ENCODE measurements around the gene ACBD5.
"Not testable (repeated sequence)": the region's sequence is repeated elsewhere in the genome, so short reads cannot be mapped to it uniquely, and the experiment has no call there.

Gene ACBD5

DNA sequence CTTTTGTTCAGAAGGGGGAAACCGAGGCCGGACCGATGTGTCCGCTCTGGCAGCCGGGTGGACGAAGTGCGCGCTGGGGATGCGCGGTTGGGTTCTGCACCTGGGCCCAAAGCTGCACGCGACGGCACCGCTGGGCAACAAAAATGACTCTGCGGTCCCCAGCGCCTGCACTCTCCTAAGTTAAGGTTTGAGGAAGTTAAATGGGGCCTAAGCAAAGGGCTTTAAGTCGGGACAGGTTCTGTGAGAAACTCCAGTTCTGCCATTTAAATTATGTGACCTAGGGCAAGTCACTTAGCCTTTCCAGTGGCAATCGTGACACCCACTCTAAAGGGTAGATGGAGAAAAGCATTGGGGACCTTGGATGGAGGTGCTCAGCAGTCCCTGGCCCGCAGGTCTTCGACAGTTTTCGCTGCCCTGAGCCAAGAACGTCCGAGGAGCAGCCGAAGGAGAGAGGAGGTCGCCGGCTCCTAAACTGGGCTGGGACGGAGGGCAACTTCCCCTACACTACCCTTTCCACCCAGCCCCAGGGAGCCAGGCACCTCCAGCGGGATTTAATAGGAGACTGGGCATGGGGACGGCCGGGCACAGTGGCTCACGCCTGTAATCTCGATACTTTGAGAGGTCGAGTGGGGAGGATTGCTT lies 534 bp upstream of the ACBD5 start:
- no peak for DNase-seq (ENCODE audit: low read depth)

DNA sequence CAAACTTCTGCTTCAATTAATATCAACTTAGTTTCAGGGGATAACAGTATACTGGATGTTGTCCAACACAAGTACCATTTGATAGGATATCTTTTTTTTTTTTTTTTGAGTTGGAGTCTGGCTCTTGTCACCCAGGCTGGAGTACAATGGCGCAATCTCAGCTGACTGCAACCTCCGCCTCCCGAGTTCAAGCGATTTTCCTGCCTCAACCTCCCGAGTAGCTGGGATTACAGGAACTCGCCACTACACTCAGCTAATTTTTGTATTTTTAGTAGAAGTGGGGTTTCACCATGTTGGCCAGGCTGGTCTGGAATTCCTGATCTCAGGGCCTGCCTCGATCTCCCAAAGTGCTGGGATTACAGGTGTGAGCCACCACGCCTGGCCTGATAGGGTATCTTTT lies 3.1 kb downstream of the ACBD5 start:
- not testable (repeated sequence) for DNase-seq (ENCODE audit: low read depth)

DNA sequence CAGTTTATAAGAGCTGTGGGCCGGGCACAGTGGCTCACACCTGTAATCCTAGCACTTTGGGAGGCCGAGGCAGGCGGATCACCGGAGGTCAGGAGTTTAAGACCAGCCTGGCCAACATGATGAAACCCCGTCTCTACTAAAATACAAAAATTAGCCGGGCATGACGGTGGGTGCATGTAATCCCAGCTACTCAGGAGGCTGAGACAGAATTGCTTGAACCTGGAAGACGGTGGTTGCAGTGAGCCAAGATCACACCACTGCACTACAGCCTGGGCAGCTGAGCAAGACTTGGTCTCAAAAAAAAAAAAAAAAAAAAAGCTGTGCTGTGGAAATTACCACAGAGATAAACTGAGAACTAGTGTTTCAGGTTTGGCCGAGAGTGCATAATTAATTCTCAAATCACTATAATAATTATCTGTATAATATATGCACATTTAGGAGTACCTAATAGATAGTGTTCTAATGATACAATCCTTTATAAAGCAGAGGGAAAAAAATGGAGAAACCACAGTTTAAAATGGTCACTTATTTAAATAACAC lies 3.9 kb downstream of the ACBD5 start:
- not testable (repeated sequence) for DNase-seq (ENCODE audit: low read depth)

DNA sequence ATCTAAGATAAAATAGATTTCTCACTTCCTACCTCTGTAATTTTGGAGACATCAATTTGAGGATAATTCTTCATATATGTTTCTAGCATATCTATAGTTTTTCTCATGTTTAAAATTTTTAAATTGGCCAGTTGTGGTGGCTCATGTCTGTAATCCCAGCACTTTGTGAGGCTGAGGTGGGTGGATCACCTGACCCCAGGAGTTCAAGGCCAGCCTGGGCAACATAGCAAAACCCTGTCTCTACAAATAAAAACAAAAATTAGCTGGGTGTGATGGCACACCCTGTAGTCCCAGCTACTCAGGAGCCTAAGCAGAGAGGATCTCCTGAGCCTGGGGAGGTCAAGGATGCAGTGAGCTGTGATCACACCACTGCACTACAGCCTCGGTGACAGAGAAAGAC lies 4.9 kb downstream of the ACBD5 start:
- DNase-seq (ENCODE audit: low read depth), result no peak

DNA sequence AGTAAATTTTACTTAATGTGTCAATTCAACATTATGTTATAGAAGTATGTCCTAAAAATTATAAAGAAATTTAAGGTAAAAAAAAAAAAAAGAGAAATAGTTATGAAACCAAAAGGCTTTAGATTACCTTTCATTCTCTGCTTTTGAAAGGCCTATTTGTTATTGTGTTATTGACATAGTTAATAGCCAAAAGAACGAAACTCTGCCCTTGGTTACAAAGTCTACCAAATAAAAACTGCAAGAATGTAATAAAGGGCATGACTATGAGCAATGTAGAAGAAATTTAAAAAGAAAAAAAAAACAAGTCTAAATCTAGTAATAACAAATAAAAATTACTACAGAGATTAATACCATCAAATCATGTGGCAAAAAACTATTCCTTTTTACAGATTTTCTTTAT lies 10.6 kb downstream of the ACBD5 start:
- no peak for DNase-seq (ENCODE audit: low read depth)

DNA sequence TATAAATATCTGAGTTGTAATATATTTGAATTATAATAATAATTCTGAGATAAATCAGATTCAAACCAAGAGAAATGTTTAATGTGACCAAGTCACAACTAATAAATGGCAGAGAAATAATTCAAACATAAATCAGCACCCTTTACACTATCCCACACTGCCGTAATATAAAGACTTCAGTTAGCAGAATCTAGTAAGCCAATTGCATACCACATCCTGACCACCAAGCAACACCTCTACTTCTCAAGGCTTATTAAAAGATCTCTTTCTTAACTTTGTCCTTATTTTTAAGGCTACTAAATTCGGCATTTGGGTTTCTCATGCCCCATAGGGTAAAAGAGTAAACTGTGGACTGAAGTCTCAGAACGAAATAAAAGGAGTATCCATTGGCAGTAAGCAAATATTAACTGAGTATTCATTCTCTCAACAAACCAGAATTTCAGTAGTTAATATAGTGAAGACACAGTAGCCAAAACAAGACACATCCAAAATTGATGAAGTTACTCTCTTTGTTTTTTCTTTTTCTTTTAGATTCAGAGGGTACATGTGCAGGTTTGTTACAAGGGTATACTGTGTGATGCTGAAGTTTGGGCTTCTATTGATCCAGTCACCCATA lies 14.8 kb downstream of the ACBD5 start:
- no peak for DNase-seq (ENCODE audit: low read depth)

DNA sequence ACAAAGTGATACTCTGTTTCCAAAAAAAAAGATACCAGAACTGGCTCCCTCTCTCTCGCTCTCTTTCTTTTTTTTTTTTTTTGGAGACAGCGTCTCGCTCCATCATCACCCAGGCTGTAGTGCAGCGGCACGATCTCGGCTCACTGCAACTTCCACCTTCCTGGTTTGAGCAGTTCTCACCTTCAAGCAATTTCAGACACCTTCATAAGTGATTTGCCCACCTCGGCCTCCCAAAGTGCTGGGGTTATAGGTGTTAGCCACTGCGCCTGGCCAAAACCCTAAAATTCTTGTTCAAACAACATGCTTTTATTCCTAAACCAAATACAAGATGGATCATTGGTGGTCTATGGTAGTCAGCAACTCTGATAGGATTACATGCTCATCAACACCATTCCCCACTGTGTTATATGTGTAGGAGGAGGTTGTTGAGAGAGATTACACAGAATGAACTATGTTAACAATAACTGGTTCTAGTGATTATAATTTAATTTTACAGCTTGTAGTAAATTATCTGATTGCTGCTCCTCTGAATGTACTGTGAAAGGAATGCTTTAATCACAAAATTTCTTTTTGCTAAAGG lies 15.5 kb downstream of the ACBD5 start:
- no peak for DNase-seq (ENCODE audit: low read depth)

DNA sequence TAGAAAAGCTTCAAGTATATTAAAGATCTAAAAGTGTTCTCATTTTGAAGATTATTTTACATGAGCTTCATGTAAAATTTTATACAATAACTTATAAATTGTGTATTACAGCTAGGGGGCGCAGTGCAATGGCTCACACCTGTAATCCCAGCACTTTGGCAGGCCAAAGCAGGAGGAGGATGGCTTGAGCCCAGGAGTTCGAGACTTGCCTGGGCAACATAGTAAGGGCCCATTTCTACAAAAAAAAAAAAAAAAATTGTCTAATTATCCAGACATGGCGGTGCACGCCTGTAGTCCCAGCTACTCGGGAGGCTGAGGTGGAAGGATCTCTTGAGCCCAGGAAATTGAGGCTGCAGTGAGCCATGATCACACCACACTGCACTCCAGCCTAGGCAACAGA lies 16.6 kb downstream of the ACBD5 start:
- DNase-seq (ENCODE audit: low read depth), result no peak

DNA sequence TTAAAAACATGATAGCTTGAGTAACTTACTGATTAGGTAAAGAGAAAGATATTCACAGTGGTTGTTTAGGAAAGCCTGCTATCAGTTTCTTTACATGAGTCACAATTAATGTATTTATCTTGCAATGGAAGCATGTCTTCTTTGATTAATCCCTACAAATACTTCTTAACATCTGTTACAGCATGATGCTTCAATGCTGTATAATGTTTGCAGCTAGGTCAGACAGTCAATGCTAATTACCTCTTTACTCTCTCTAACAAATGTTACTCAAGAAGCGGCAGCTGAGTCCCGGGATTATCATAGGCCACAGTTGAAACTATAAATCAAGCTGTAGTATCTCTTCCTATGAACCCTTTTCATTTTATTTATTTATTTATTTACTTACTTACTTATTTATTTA lies 33.2 kb downstream of the ACBD5 start:
- no peak for DNase-seq (ENCODE audit: low read depth)

DNA sequence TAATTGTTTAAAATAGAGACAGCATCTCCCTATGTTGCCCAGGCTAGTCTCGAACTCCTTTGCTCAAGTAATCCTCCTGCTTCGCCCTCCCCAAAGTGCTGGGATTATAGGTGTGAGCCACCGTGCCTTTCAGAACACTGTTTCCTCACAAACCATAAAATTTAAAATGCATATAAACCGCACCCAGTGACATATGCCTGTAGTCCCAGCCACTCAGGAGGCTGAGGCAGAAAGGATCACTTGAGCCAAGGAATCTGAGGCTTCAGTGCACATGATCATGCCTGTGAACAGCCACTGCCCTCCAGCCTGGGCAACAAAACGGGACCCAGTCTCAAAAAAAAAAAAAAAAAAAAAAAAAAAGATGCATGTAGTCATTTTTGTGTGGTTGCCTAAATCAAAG lies 36.8 kb downstream of the ACBD5 start:
- DNase-seq (ENCODE audit: low read depth), result no peak

DNA sequence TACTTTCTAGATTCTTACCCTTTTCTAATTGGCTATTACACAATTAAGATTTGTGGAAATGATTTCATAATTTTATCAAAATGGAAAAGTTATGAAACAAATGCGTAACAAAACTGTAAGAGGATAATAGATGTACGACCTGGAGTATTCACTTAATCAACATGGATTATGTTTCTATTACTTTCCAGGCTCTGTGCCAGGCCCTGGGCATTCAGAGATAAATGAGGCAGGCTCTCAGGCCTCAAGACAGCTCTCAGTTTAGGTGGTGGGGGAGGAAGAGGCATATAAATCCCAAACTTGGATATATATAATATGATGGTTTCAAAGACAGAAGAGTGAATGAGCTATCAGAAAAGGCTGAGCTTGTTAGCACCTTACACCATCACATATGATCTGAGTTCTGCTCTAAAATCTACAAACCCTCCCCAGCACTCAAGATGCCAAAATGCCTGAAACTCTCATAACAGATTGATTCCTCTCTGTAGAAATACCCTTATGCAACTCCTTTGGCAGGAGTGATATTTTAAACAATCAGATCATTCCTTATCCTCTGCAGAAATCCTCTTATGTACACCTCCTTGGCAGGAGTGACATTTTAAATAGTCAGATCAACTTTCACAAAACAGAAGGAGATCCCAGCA lies 42.5 kb downstream of the ACBD5 start:
- no peak for DNase-seq (ENCODE audit: low read depth)

DNA sequence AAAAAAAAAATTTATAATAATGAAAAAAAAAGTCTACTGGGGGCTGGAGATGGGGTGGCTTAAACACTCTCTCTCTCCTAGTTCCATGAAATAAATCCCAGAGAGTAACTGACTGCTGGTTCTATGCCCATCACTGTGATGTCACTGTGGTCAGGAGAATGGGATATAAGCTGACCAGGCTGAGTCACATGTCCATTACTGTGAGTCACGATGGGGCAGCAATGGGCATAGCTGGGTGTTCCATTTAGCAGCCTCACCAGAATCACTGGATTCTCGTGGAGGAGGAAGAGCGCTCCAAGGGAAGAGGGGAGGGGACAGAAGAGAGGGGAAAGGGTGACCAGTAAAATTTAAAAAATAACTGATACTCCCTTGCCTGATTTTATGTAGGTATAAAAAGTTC lies 48.3 kb downstream of the ACBD5 start:
- DNase-seq (ENCODE audit: low read depth), result peak; percentile 68

DNA sequence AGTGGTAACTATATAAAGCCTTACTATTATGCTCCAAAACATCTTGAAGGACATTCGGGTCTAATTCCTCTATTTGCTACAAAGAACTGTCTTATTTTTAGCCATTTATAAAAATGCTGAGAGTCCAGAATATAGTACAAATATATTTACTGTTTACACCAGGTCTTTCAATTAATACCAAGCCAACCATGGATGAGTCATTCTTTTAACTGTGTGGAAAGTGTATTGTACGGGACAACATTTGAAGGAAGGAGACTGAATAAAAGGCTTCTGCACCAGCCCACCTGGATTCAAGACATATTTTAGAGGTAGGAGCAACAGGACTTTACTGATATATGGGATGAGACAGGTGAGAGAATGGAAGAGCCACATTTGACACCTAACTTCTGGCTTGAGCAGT lies 50.1 kb downstream of the ACBD5 start:
- DNase-seq (ENCODE audit: low read depth), result no peak

DNA sequence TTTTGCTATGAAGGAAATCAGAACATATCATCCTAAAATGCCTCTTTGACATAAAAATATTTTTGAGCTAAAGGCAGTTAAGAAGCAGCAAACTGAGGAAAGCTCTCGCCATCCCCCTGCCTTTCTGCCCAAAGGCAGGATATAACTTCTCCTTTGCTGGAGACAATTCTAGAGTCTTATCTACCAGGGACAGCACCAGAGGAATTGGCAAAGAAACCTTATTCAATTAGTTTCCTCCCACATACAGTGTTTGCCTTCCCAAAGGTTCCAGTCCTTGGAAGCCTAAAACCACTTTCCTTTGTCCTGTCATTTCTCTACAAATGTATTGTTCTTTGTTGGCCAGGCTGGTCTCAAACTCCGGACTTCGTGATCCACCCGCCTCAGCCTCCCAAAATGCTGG lies 51.7 kb downstream of the ACBD5 start:
- DNase-seq (ENCODE audit: low read depth), result no peak

DNA sequence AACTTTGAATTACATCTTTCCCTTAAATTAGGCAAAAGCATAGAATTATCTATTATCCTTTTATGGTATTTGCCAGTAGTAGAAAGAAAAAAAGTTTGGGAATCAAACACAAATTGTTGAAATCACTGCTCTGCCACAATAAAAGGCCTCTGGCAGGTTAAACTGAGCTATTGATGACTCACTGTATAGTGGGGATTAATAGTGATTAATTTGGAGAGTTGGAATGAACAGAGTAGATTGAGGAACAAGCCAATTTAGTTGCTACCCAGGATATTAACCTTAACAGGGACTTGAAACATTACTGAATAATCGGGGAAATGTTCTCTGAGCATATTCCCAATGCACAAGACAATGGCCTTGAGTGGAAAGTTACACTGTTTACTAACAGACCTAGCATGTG lies 52.3 kb downstream of the ACBD5 start:
- no peak for DNase-seq (ENCODE audit: low read depth)

DNA sequence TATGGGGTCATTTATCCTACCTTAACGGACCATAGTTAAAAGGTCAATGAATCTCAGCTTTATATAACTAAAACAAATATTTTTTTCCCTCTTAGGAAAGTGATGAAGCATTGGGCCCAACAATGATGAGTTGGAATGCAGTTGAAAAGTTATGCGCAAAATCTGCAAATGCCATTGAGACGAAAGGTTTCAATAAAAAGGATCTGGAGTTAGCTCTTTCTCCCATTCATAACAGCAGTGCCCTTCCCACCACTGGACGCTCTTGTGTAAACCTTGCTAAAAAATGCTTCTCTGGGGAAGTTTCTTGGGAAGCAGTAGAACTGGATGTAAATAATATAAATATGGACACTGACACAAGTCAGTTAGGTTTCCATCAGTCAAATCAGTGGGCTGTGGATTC lies 70.7 kb downstream of the ACBD5 start:
- DNase-seq (ENCODE audit: low read depth), result no peak

DNA sequence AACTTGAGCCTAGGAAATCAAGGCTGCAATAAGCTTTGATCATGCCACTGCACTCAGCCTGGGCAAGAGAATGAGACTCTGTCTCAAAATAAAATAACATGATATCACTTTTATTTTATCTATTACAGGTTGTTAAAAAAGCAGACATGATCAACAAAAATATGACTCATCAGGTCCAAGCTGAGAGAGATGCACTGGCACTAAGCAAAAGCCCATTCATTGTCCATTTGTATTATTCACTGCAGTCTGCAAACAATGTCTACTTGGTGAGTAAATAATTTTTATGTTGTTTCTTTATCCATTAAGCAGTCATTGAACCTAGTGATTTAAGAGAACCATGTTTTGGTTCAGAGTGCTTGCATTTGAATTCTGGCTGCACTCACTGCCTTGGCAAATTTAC lies 82.2 kb downstream of the ACBD5 start:
- no peak for DNase-seq (ENCODE audit: low read depth)

DNA sequence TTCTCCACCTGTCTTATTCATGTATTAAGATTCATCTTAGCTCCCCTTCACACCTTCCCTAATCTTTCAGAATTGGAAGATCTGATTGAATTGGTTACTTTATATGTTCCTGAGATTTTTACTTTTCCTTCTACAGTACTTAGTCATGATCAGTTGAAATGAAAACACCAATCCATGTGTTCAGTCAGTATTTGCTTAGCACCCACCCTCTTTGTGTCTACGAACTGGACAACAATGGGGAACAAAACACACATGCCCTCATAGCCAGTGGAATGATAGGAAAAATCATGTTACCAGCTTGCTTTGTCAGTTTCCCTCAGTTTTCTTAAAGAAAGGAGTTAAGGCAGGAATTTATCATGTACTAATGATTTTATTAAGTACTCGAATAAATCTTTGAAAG lies 83.4 kb downstream of the ACBD5 start:
- no peak for DNase-seq (ENCODE audit: low read depth)

DNA sequence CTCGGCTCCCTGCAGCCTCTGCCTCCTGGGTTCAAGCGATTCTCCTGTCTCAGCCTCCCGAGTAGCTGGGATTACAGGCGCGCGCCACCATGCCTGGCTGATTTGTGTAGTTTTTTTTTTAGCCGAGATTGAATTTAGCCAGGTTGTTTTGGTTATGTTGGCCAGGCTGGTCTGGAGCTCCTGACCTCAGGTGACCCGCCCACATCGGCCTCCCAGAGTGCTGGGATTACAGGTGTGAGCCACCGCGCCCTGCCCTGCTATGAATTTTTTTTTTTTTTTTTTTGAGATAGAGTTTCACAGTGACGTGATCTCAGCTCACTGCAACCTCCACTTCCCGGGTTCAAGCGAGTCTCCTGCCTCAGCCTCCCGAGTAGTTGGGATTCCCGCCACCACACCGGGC lies 84.0 kb downstream of the ACBD5 start:
- not testable (repeated sequence) for DNase-seq (ENCODE audit: low read depth)

DNA sequence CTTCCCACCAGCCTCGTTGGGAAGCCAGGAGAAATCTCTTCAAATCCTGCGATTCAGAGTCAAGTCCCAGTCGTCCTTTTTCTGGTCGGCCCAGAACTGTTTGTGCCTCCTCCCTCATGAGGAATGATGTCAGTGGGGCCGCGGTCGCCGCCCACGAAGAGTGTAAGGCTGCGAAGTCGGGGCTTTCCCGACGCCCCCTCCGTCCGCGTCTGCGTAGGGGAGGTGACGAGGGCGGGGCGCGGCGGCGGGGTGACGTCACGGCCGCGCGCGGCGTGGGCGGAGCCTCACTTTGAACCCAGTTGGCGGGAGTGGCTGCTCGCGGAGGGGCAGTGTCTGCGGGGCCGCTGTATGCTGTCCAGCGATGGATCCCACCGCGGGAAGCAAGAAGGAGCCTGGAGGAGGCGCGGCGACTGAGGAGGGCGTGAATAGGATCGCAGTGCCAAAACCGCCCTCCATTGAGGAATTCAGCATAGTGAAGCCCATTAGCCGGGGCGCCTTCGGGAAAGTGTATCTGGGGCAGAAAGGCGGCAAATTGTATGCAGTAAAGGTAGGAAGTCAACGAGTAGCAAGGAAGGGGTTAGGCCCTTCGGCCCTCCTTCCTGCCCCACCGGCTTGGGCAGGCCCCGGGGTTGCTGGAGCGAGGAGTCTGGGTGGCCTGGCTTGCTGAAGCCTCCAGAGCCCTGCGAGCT lies 85.4 kb downstream of the ACBD5 start, which contains the start of gene MASTL:
MASTL (plus strand) TSS at position 287 of the 689 bp plus-strand sequence; CDS start at position 362, 75 bp downstream.
- peak; percentile 75 for DNase-seq (ENCODE audit: low read depth)

DNA sequence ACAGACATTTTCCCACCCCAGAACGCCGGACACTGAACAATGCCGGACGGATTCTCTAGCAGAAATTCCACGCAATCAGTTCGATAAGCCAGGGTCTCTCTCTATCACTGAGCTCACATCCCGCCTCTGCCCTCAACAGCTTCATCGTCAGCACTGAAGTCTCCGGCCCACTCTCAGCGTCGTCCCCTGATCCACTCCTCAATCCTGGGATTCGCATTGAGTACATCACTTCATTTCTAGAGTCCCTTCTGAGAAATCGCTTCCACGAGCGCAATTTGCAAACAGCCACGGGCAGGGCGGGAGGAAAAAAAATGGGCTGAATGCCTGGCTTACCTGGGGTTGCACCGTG lies 86.8 kb downstream of the ACBD5 start:
- DNase-seq (ENCODE audit: low read depth), result no peak

DNA sequence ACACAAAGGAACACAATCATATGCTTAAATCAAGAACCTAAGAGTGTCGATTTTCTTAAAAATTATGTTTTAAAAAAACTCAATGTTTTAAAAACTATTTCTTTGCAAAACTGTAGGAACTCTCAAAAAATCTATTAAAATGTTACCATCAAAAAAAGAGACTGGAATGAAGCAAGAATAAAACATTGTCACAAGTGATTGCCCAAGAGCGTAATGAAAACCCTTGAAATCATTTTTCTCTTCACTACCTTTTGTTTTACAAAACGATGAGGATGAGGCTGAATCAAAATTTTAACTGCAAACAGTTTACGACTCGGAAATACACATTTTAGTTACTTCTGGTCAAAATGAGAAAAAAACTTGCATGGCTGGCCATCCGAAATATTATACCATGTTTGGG lies 87.3 kb downstream of the ACBD5 start:
- no peak for DNase-seq (ENCODE audit: low read depth)

DNA sequence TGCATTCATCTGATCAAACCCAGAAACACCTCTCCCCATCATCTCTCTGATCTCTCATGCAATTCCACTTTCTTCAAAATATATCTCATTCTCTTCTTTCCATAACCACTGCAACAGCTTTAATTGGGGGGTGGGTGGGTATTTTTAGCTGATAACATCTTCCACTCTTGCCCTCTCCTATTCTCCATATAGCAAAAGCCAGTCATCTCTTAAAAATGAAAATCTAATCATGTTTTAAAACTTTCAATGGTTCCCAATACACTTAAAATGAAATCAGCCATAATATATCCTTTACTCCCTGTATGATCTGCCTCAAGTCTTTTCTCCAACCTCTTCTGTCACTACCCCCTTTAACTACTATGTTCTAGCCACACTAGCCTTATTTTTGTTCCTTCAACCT lies 87.9 kb downstream of the ACBD5 start:
- no peak for DNase-seq (ENCODE audit: low read depth)
